Activated CD4-positive, alpha-beta memory T cell treated with anti-CD3 and anti-CD28 coated beads, Interleukin-2, amount 10 ng/mL, durations not matched to agents 7 days and 5 days (primary cell): ENCODE measurements around the gene TMEM147. TPM values are rescaled to one million over a fixed set of nuclear protein-coding genes. Genes with fewer than 3 reads are reported as not detected.

ENCODE experiments used
- CTCF ChIA-PET: fragments of 350-600 bp; sonication (Branson Sonifier 250); formaldehyde crosslinking; loops from one replicate; lab custom pipeline; 2021; ENCODE audit warnings: antibody characterized with exemption, inconsistent platforms; lab: Charles Lee
- POLR2A ChIA-PET: fragments of 350-600 bp; sonication (Branson Sonifier 250); formaldehyde crosslinking; loops from one replicate; lab custom pipeline; 2021; ENCODE audit warnings: antibody characterized with exemption; lab: Charles Lee
- DNase-seq: peaks from one replicate; pipeline ENCODE4 v3.0.0-alpha.2; 2020
- H3K27ac Mint-ChIP-seq: one replicate; pipeline ENCODE4 v1.8.0; 2021; ENCODE audit warnings: mild to moderate bottlenecking, mixed read lengths
- H3K27me3 Mint-ChIP-seq: one replicate; pipeline ENCODE4 v1.8.0; 2021; ENCODE audit warnings: mixed read lengths
- H3K36me3 Mint-ChIP-seq: one replicate; pipeline ENCODE4 v1.8.0; 2021; ENCODE audit warnings: low read depth, mixed read lengths
- H3K4me1 Mint-ChIP-seq: one replicate; pipeline ENCODE4 v1.8.0; 2021; ENCODE audit warnings: mixed read lengths
- H3K4me3 Mint-ChIP-seq: one replicate; pipeline ENCODE4 v1.8.0; 2021; ENCODE audit warnings: mild to moderate bottlenecking, mixed read lengths
- H3K9me3 Mint-ChIP-seq: one replicate; pipeline ENCODE4 v1.8.0; 2021; ENCODE audit warnings: mixed read lengths
- total RNA-seq, 2 experiments: library from RNA; stranded (reverse); gene quantifications; one replicate each; pipeline ENCODE4 v1.2.3, GENCODE V29; 2021

TMEM147 gene
- total RNA-seq, 2 experiments from 2014 or later: 39.6 to 47.4 TPM

- CTCF ChIA-PET: no interaction called here
These were observed 5.0 kb upstream of the TMEM147 start for GRCh38 chr19:35540356-35540927.

GRCh38 chr19:35542209-35542608 lies 3.2 kb upstream of the TMEM147 start:
- DNase-seq: no peak
- no peaks in the 10 kb centered on the region for H3K27me3 Mint-ChIP-seq
- ChIA-PET POLR2A (no interaction called here), CTCF (no interaction called here)
- no peak overlapping the region for H3K4me3 Mint-ChIP-seq
- H3K4me1 Mint-ChIP-seq: peaks cover 24% of the 10 kb centered on the region
- H3K27ac Mint-ChIP-seq: no peak overlapping the region
- no peaks in the 10 kb centered on the region for H3K36me3 Mint-ChIP-seq
- H3K9me3 Mint-ChIP-seq: no peaks in the 10 kb centered on the region

More at GRCh38 chr19:35540356-35540927, 5.0 kb upstream of the TMEM147 start:
- Mint-ChIP-seq H3K27me3 (no peaks in the 10 kb centered on the region), H3K36me3 (no peaks in the 10 kb centered on the region), H3K9me3 (no peaks in the 10 kb centered on the region), H3K4me1 (peaks cover 12% of the 10 kb centered on the region), H3K4me3 (no peak overlapping the region), H3K27ac (no peak overlapping the region)
- DNase-seq: no peak
- POLR2A ChIA-PET: no interaction called here

GRCh38 chr19:35543280-35544109 lies 1.9 kb upstream of the TMEM147 start:
- Mint-ChIP-seq H3K27ac (no peak overlapping the region), H3K4me3 (peak overlapping the region; percentile 87), H3K4me1 (peaks cover 28% of the 10 kb centered on the region), H3K36me3 (no peaks in the 10 kb centered on the region), H3K9me3 (no peaks in the 10 kb centered on the region), H3K27me3 (no peaks in the 10 kb centered on the region)
- ChIA-PET POLR2A (interaction anchor here (1.2 to 1.3 kb wide), 3 partner anchors 8 to 101 kb away, joined by 3 to 5 read pairs (median 4); partner anchors contain the start of gene HAUS5), CTCF (no interaction called here)
- DNase-seq: no peak

GRCh38 chr19:35544110-35544802 lies 1.2 kb upstream of the TMEM147 start:
- DNase-seq: no peak
- H3K27ac Mint-ChIP-seq: peak overlapping the region; percentile 33
- peaks cover 32% of the 10 kb centered on the region for H3K4me1 Mint-ChIP-seq
- ChIA-PET POLR2A (interaction anchor here (0.9 to 1.3 kb wide), 4 partner anchors 9 to 100 kb away, joined by 3 to 5 read pairs (median 4); partner anchors contain the start of gene HAUS5), CTCF (no interaction called here)
- no peaks in the 10 kb centered on the region for H3K27me3 Mint-ChIP-seq
- H3K4me3 Mint-ChIP-seq: peak overlapping the region; percentile 87
- no peaks in the 10 kb centered on the region for H3K9me3 Mint-ChIP-seq
- peaks cover 3% of the 10 kb centered on the region for H3K36me3 Mint-ChIP-seq

- DNase-seq: peak; percentile 62
- no peaks in the 10 kb centered on the region for H3K27me3 Mint-ChIP-seq
- H3K4me3 Mint-ChIP-seq: peak overlapping the region; percentile 87
- H3K9me3 Mint-ChIP-seq: no peaks in the 10 kb centered on the region
- CTCF ChIA-PET: interaction anchor here (3.4 kb wide), 1 partner anchor 11 kb away, joined by 18 read pairs; no protein-coding TSS in a partner anchor
- POLR2A ChIA-PET: interaction anchor here (2.6 kb wide), 1 partner anchor 67 kb away, joined by 8 read pairs; the partner anchor contains the start of gene HAUS5
- peaks cover 3% of the 10 kb centered on the region for H3K36me3 Mint-ChIP-seq
- H3K27ac Mint-ChIP-seq: peak overlapping the region; percentile 73
- peaks cover 33% of the 10 kb centered on the region for H3K4me1 Mint-ChIP-seq
These were observed 492 bp downstream of the TMEM147 start for GRCh38 chr19:35545855-35546381.

GRCh38 chr19:35546532-35546931 lies 1.1 kb downstream of the TMEM147 start:
- Mint-ChIP-seq H3K27ac (peak overlapping the region; percentile 73), H3K4me3 (peak overlapping the region; percentile 87), H3K36me3 (peaks cover 3% of the 10 kb centered on the region), H3K9me3 (no peaks in the 10 kb centered on the region), H3K4me1 (peaks cover 33% of the 10 kb centered on the region), H3K27me3 (no peaks in the 10 kb centered on the region)
- no peak for DNase-seq
- CTCF ChIA-PET: interaction anchor here (1.0 to 3.4 kb wide), 2 partner anchors 10 to 36 kb away, joined by 4 to 18 read pairs; no protein-coding TSS in a partner anchor
- POLR2A ChIA-PET: interaction anchor here (2.6 kb wide), 1 partner anchor 66 kb away, joined by 8 read pairs; the partner anchor contains the start of gene HAUS5

GRCh38 chr19:35549174-35549788 lies 3.9 kb downstream of the TMEM147 start:
- peak overlapping the region; percentile 8 for H3K4me3 Mint-ChIP-seq
- H3K36me3 Mint-ChIP-seq: peaks cover 3% of the 10 kb centered on the region
- ChIA-PET POLR2A (no interaction called here), CTCF (interaction anchor here (0.6 to 3.4 kb wide), 12 partner anchors 8 to 99 kb away, joined by 3 to 18 read pairs (median 7); partner anchors contain the start of genes ATP4A, COX6B1 and HAUS5)
- H3K4me1 Mint-ChIP-seq: peaks cover 28% of the 10 kb centered on the region
- H3K27me3 Mint-ChIP-seq: peaks cover 4% of the 10 kb centered on the region
- peak; percentile 65 for DNase-seq
- H3K27ac Mint-ChIP-seq: no peak overlapping the region
- no peaks in the 10 kb centered on the region for H3K9me3 Mint-ChIP-seq

- ChIA-PET CTCF (interaction anchor here (1.8 to 2.5 kb wide), 4 partner anchors 52 to 98 kb away, joined by 7 to 13 read pairs (median 10); partner anchors contain the start of gene COX6B1), POLR2A (no interaction called here)
- no peak overlapping the region for H3K4me3 Mint-ChIP-seq
- peaks cover 3% of the 10 kb centered on the region for H3K36me3 Mint-ChIP-seq
- no peak for DNase-seq
- no peaks in the 10 kb centered on the region for H3K9me3 Mint-ChIP-seq
- no peak overlapping the region for H3K27ac Mint-ChIP-seq
- H3K4me1 Mint-ChIP-seq: peaks cover 21% of the 10 kb centered on the region
- peaks cover 4% of the 10 kb centered on the region for H3K27me3 Mint-ChIP-seq
These were observed 4.6 kb downstream of the TMEM147 start for GRCh38 chr19:35549879-35550523.

GRCh38 chr19:35551091-35551810 lies 5.8 kb downstream of the TMEM147 start:
- ChIA-PET CTCF (interaction anchor here (1.1 kb wide), 1 partner anchor 41 kb away, joined by 3 read pairs; no protein-coding TSS in a partner anchor), POLR2A (interaction anchor here (0.6 kb wide), 1 partner anchor 88 kb away, joined by 3 read pairs; no protein-coding TSS in a partner anchor)
- peaks cover 18% of the 10 kb centered on the region for H3K4me1 Mint-ChIP-seq
- H3K36me3 Mint-ChIP-seq: peaks cover 3% of the 10 kb centered on the region
- DNase-seq: no peak
- H3K4me3 Mint-ChIP-seq: no peak overlapping the region
- no peaks in the 10 kb centered on the region for H3K9me3 Mint-ChIP-seq
- H3K27me3 Mint-ChIP-seq: peaks cover 8% of the 10 kb centered on the region
- H3K27ac Mint-ChIP-seq: no peak overlapping the region

- CTCF ChIA-PET: interaction anchor here (1.1 kb wide), 2 partner anchors 15 to 40 kb away, joined by 3 to 4 read pairs; no protein-coding TSS in a partner anchor
- Mint-ChIP-seq H3K4me3 (no peak overlapping the region), H3K27me3 (peaks cover 14% of the 10 kb centered on the region), H3K27ac (no peak overlapping the region), H3K9me3 (no peaks in the 10 kb centered on the region), H3K36me3 (peaks cover 3% of the 10 kb centered on the region), H3K4me1 (peaks cover 8% of the 10 kb centered on the region)
- no peak for DNase-seq
- POLR2A ChIA-PET: no interaction called here
These were observed 7.3 kb downstream of the TMEM147 start for GRCh38 chr19:35552534-35553384.
